IMR-90 (cell line): ENCODE data around the gene ATXN10. TPM values are rescaled to one million over a fixed set of nuclear protein-coding genes. Genes with fewer than 3 reads are reported as not detected.

Experiments used
- ATAC-seq: fragments of 200-7000 bp; cut with Tn5 transposase; 2 replicates; pipeline ENCODE4 v1.9.1; 2020; ENCODE audit warnings: low read depth, mild to moderate bottlenecking, moderate library complexity
- BruUV-seq: library from RNA; stranded (reverse); fragments of 400-500 nt; replicated peaks from 2 replicates; lab custom pipeline; 2021; lab: Mats Ljungman, UMichigan
- CTCF ChIA-PET: fragments of 300-600 bp; formaldehyde crosslinking; extraction: SDS; loops from one replicate; lab custom pipeline; 2021; ENCODE audit warnings: antibody characterized with exemption; lab: Yijun Ruan, JAX
- POLR2A ChIA-PET: fragments of 300-600 bp; sonication (Branson Sonifier 250); formaldehyde crosslinking; loops from one replicate; lab custom pipeline; 2022; ENCODE audit warnings: antibody characterized with exemption; ENCODE audit not compliant: unreplicated experiment; lab: Charles Lee
- DNase-seq: peaks from one replicate; pipeline ENCODE4 v3.0.0; 2013
- H2AFZ ChIP-seq: replicated peaks from 2 replicates; pipeline ENCODE3; 2013; ENCODE audit warnings: low read length, mild to moderate bottlenecking; ENCODE audit not compliant: poor library complexity
- H2AK5ac ChIP-seq: 2 replicates; pipeline ENCODE4 v1.6.1; 2013; ENCODE audit warnings: low read depth, low read length, inconsistent platforms
- H2AK9ac ChIP-seq: replicated peaks from 2 replicates; pipeline ENCODE3; 2013; ENCODE audit warnings: mild to moderate bottlenecking, low read depth, low read length, moderate library complexity; ENCODE audit not compliant: poor library complexity
- H2BK120ac ChIP-seq: 2 replicates; pipeline ENCODE4 v1.6.1; 2013; ENCODE audit warnings: low read depth, low read length, inconsistent platforms
- H2BK15ac ChIP-seq: 3 replicates; pipeline ENCODE4 v1.6.1; 2013; ENCODE audit warnings: low read depth, low read length, inconsistent platforms
- H2BK20ac ChIP-seq: 2 replicates; pipeline ENCODE4 v1.6.1; 2013; ENCODE audit warnings: low read depth, mild to moderate bottlenecking, inconsistent platforms, low read length, moderate library complexity
- H2BK5ac ChIP-seq: 2 replicates; pipeline ENCODE4 v1.6.1; 2013; ENCODE audit warnings: mild to moderate bottlenecking, low read depth, low read length, inconsistent platforms; ENCODE audit not compliant: poor library complexity, severe bottlenecking
- H3K14ac ChIP-seq: replicated peaks from 2 replicates; pipeline ENCODE4 v1.6.1; 2013; ENCODE audit warnings: low read depth, low read length, inconsistent platforms
- H3K18ac ChIP-seq: 2 replicates; pipeline ENCODE4 v1.6.1; 2013; ENCODE audit warnings: low read depth, low read length, control low read depth
- H3K23ac ChIP-seq: 2 replicates; pipeline ENCODE4 v1.6.1; 2013; ENCODE audit warnings: low read depth, low read length, inconsistent platforms
- H3K27ac ChIP-seq: 2 replicates; pipeline ENCODE4 v1.5.1; 2013; ENCODE audit warnings: mild to moderate bottlenecking, control low read depth, low read length; ENCODE audit not compliant: insufficient read depth
- H3K27me3 ChIP-seq: 2 replicates; pipeline ENCODE4 v1.6.1; 2013; ENCODE audit warnings: low read length; ENCODE audit not compliant: control insufficient read depth, insufficient read depth
- H3K36me3 ChIP-seq: 2 replicates; pipeline ENCODE4 v1.6.1; 2013; ENCODE audit warnings: low read length, mixed read lengths; ENCODE audit not compliant: control insufficient read depth, insufficient read depth
- H3K4ac ChIP-seq: 2 replicates; pipeline ENCODE4 v1.6.1; 2013; ENCODE audit warnings: low read depth, low read length, inconsistent platforms
- H3K4me1 ChIP-seq: 2 replicates; pipeline ENCODE4 v1.6.1; 2013; ENCODE audit warnings: low read length, mixed read lengths; ENCODE audit not compliant: control insufficient read depth, insufficient read depth
- H3K4me2 ChIP-seq: 2 replicates; pipeline ENCODE4 v1.6.1; 2013; ENCODE audit warnings: low read depth, mild to moderate bottlenecking, control low read depth, low read length, moderate library complexity
- H3K4me3 ChIP-seq: 2 replicates; pipeline ENCODE4 v1.5.1; 2013; ENCODE audit warnings: low read depth, mild to moderate bottlenecking, control low read depth, low read length, moderate library complexity; ENCODE audit not compliant: insufficient read depth
- H3K56ac ChIP-seq: 2 replicates; pipeline ENCODE4 v1.6.1; 2013; ENCODE audit warnings: low read length, inconsistent platforms; ENCODE audit not compliant: insufficient read depth; ENCODE audit errors: extremely low read depth
- H3K79me1 ChIP-seq, 2 experiments: 2 replicates each; pipeline ENCODE4 v1.6.1; 2013; ENCODE audit warnings: low read length in 2 of 2, inconsistent platforms in 1 of 2, low read depth in 1 of 2
- H3K9ac ChIP-seq: 2 replicates; pipeline ENCODE4 v1.6.1; 2013; ENCODE audit warnings: low read depth, low read length, control low read depth
- H3K9me1 ChIP-seq: 2 replicates; pipeline ENCODE4 v1.6.1; 2013; ENCODE audit warnings: low read length, inconsistent platforms; ENCODE audit not compliant: insufficient read depth
- H3K9me3 ChIP-seq: 2 replicates; pipeline ENCODE4 v1.6.1; 2013; ENCODE audit warnings: low read length; ENCODE audit not compliant: control insufficient read depth, insufficient read depth
- H4K20me1 ChIP-seq: 2 replicates; pipeline ENCODE4 v1.6.1; 2013; ENCODE audit warnings: low read length, inconsistent platforms; ENCODE audit not compliant: insufficient read depth
- H4K5ac ChIP-seq: 2 replicates; pipeline ENCODE4 v1.6.1; 2013; ENCODE audit warnings: mild to moderate bottlenecking, low read depth, low read length, control low read depth
- H4K8ac ChIP-seq, 2 experiments: 2 replicates each; pipeline ENCODE4 v1.6.1; 2013; ENCODE audit warnings: low read depth in 2 of 2, low read length in 2 of 2, control low read depth in 1 of 2, inconsistent platforms in 1 of 2
- H4K91ac ChIP-seq: 2 replicates; pipeline ENCODE4 v1.6.1; 2013; ENCODE audit warnings: low read depth, low read length, inconsistent platforms; ENCODE audit not compliant: insufficient read depth
- BHLHE40 ChIP-seq: fragments of 150-350 bp; IDR thresholded peaks from 2 replicates; pipeline ENCODE4 v1.6.1; 2016; ENCODE audit warnings: mild to moderate bottlenecking, low read depth, low read length
- CEBPB ChIP-seq: IDR thresholded peaks from 2 replicates; pipeline ENCODE4 v1.6.1; 2012; ENCODE audit warnings: low read depth, low read length, improper control_type of control experiment
- CHD1 ChIP-seq: IDR thresholded peaks from 2 replicates; pipeline ENCODE4 v1.6.1; 2012; ENCODE audit warnings: low read depth, low read length, improper control_type of control experiment
- CTCF ChIP-seq: conservative IDR thresholded peaks from 2 replicates; pipeline ENCODE4 v1.5.1; 2012; ENCODE audit warnings: mild to moderate bottlenecking, low read depth, low read length, improper control_type of control experiment
- FOS ChIP-seq: fragments of 150-350 bp; IDR thresholded peaks from 2 replicates; pipeline ENCODE4 v1.6.1; 2016; ENCODE audit warnings: low read depth, low read length
- MAFK ChIP-seq: IDR thresholded peaks from 2 replicates; pipeline ENCODE4 v1.6.1; 2012; ENCODE audit warnings: low read depth, low read length, improper control_type of control experiment
- MAZ ChIP-seq: IDR thresholded peaks from 2 replicates; pipeline ENCODE4 v1.6.1; 2012; ENCODE audit warnings: low read depth, mild to moderate bottlenecking, low read length, improper control_type of control experiment, moderate library complexity, borderline replicate concordance
- MXI1 ChIP-seq: IDR thresholded peaks from 2 replicates; pipeline ENCODE4 v1.6.1; 2012; ENCODE audit warnings: low read depth, mild to moderate bottlenecking, low read length, moderate library complexity, borderline replicate concordance
- NFE2L2 ChIP-seq: fragments of 150-350 bp; IDR thresholded peaks from 2 replicates; pipeline ENCODE4 v1.6.1; 2016; ENCODE audit warnings: low read depth, mild to moderate bottlenecking, low read length
- POLR2A ChIP-seq: IDR thresholded peaks from 2 replicates; pipeline ENCODE4 v1.6.1; 2012; ENCODE audit warnings: mild to moderate bottlenecking, low read depth, low read length
- RAD21 ChIP-seq: IDR thresholded peaks from 2 replicates; pipeline ENCODE4 v1.6.1; 2012; ENCODE audit warnings: low read length, improper control_type of control experiment
- RCOR1 ChIP-seq: IDR thresholded peaks from 2 replicates; pipeline ENCODE4 v1.6.1; 2012; ENCODE audit warnings: mild to moderate bottlenecking, low read length, improper control_type of control experiment; ENCODE audit not compliant: insufficient replicate concordance
- RFX5 ChIP-seq: IDR thresholded peaks from 2 replicates; pipeline ENCODE4 v1.8.0; 2012; ENCODE audit warnings: low read depth, mild to moderate bottlenecking, low read length, moderate library complexity
- SMC3 ChIP-seq: fragments of 150-350 bp; IDR thresholded peaks from 2 replicates; pipeline ENCODE4 v1.6.1; 2016; ENCODE audit warnings: low read depth, mild to moderate bottlenecking, antibody characterized with exemption, low read length, moderate library complexity
- USF2 ChIP-seq: fragments of 150-350 bp; IDR thresholded peaks from 2 replicates; pipeline ENCODE4 v1.6.1; 2017; ENCODE audit warnings: mild to moderate bottlenecking, antibody characterized with exemption, low read length, low read depth
- WGBS, 2 experiments: methylation state at CpG; one replicate each; pipeline versions ENCODE4 v1.1.5 to v1.1.7; 2013; ENCODE audit warnings: missing lambda C conversion rate in 2 of 2; ENCODE audit not compliant: insufficient read length in 1 of 2; ENCODE audit errors: extremely low coverage in 2 of 2; 5-methylcytosine and 5-hydroxymethylcytosine counted together
- dilution Hi-C: fragments of 300-500 bp; cut with HindIII; formaldehyde crosslinking; loops from one replicate; pipeline ENCODE4 v1.14.3; 2018; ENCODE audit warnings: low sequenced_read_pairs; ENCODE audit not compliant: unreplicated experiment
- in situ Hi-C: fragments of 300-500 bp; cut with MboI; formaldehyde crosslinking; loops from 3 replicates; pipeline ENCODE4 v1.14.3; 2019; ENCODE audit warnings: low sequenced_read_pairs, inconsistent platforms, mixed read lengths
- intact Hi-C: fragments of 100-400 bp; cut with micrococcal nuclease; formaldehyde crosslinking; loops from 2 replicates; pipeline ENCODE4 v1.10.0; 2022
- polyA plus RNA-seq, 3 experiments: library from polyadenylated mRNA; depleted of rRNA; stranded (reverse); fragments of >200 nt; gene quantifications; 2 replicates each; pipeline ENCODE4 v1.2.3, GENCODE V29; 2012; ENCODE audit warnings: low replicate concordance in 1 of 3
- total RNA-seq: library from RNA; depleted of rRNA; stranded (reverse); fragments of >200 nt; gene quantifications from 2 replicates; pipeline ENCODE4 v1.2.3, GENCODE V29; 2012
- TF ChIP-seq, protein P1 (sequence below): fragments of 150-350 bp; IDR thresholded peaks from 2 replicates; pipeline ENCODE4 v1.6.1; 2016; ENCODE audit warnings: low read depth, mild to moderate bottlenecking, low read length, moderate library complexity, borderline replicate concordance

ATXN10 gene
- total and polyA plus RNA-seq, 2 of the 4 experiments (the other 2 are of a cell fraction): 116 to 231 TPM

- H4K91ac ChIP-seq: no peak overlapping the region
- ChIA-PET POLR2A (no interaction called here), CTCF (no interaction called here)
- H3K4me1 ChIP-seq: peaks cover 5% of the 10 kb centered on the region; the same call in 1 of the 2 replicates
- H4K8ac ChIP-seq: no peak overlapping the region
- peaks cover 18% of the 10 kb centered on the region; the same call in 1 of the 2 replicates for H4K20me1 ChIP-seq
- intact Hi-C loops (no loop called here), dilution Hi-C loops (no loop called here), in situ Hi-C loops (no loop called here)
- no peak overlapping the region for H2AK9ac ChIP-seq
- H2BK120ac ChIP-seq: no peak overlapping the region
- no peak overlapping the region for H3K9ac ChIP-seq
- no peak overlapping the region for H3K56ac ChIP-seq
- H3K4ac ChIP-seq: no peak overlapping the region
- no peaks in the 10 kb centered on the region for H3K27me3 ChIP-seq
- no peak overlapping the region for H2AK5ac ChIP-seq
- H2AFZ ChIP-seq: no peak overlapping the region
- no peak overlapping the region for H2BK20ac ChIP-seq
- WGBS, 2 experiments: 100% methylated on average over 3 of the region's 7 CpGs; no CpG with 5 or more reads in 1 of the 2 experiments
- ATAC-seq: no peak
- no peak overlapping the region for H3K4me2 ChIP-seq
- no peak overlapping the region for H4K5ac ChIP-seq
- peaks cover 19% of the 10 kb centered on the region for H3K9me1 ChIP-seq
- H3K79me1 ChIP-seq: peaks cover 37 to 78% of the 10 kb centered on the region in 2 experiments
- no peak overlapping the region for H3K27ac ChIP-seq
- BruUV-seq: no TSS peak
- H3K36me3 ChIP-seq: peaks cover 24% of the 10 kb centered on the region
- H3K18ac ChIP-seq: no peak overlapping the region
- H2BK5ac ChIP-seq: no peak overlapping the region
- H3K23ac ChIP-seq: no peak overlapping the region
- no peak overlapping the region for H3K14ac ChIP-seq
- no peaks in the 10 kb centered on the region for H3K9me3 ChIP-seq
- H3K4me3 ChIP-seq: no peak overlapping the region
- no peak overlapping the region for H2BK15ac ChIP-seq
- TF ChIP-seq NFE2L2 (no peak), RCOR1 (no peak), BHLHE40 (no peak), RFX5 (no peak), CEBPB (no peak), CTCF (no peak), SMC3 (no peak), MAFK (no peak), RAD21 (no peak), CHD1 (no peak), USF2 (no peak), POLR2A (no peak), MAZ (no peak), FOS (no peak), MXI1 (no peak)
- TF ChIP-seq, protein P1, sequence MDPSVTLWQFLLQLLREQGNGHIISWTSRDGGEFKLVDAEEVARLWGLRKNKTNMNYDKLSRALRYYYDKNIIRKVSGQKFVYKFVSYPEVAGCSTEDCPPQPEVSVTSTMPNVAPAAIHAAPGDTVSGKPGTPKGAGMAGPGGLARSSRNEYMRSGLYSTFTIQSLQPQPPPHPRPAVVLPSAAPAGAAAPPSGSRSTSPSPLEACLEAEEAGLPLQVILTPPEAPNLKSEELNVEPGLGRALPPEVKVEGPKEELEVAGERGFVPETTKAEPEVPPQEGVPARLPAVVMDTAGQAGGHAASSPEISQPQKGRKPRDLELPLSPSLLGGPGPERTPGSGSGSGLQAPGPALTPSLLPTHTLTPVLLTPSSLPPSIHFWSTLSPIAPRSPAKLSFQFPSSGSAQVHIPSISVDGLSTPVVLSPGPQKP: no peak
- no peak for DNase-seq
These were observed 165.9 kb downstream of the ATXN10 start for GRCh38 chr22:45837508-45837907.
